NCI-H2107 treated with DMSO at 0.1 percent for 48 hours (cell line): ENCODE measurements around the gene FRS2.
"Not testable (repeated sequence)": the region's sequence is repeated elsewhere in the genome, so short reads cannot be mapped to it uniquely, and the experiment has no call there.

Source experiments
- DNase-seq: peaks from one replicate; lab custom pipeline; 2025; ENCODE audit not compliant: unreplicated experiment; lab: John Stamatoyannopoulos, UW

FRS2 gene

GRCh38 chr12:69575346-69575745 lies 105.2 kb downstream of the FRS2 start:
- no peak for DNase-seq

GRCh38 chr12:69578283-69578682 lies 108.1 kb downstream of the FRS2 start:
- no peak for DNase-seq

- DNase-seq = no peak
Measured at GRCh38 chr12:69579029-69579428, 108.8 kb downstream of the FRS2 start.

GRCh38 chr12:69580074-69580473 lies 109.9 kb downstream of the FRS2 start:
- no peak for DNase-seq

- peak; percentile 32 for DNase-seq
Measured at GRCh38 chr12:69583203-69583602, 113.0 kb downstream of the FRS2 start.

GRCh38 chr12:69585189-69586062 lies 115.2 kb downstream of the FRS2 start, which contains the start of gene CCT2:
Gene CCT2, plus strand, starts transcription at chr12:69585459. Its CDS starts 63 bp downstream, at chr12:69585522.
- DNase-seq = peak; percentile 81

GRCh38 chr12:69588527-69588926 lies 118.3 kb downstream of the FRS2 start:
- no peak for DNase-seq

- DNase-seq = no peak
Measured at GRCh38 chr12:69589082-69589481, 118.9 kb downstream of the FRS2 start.

- DNase-seq = peak; percentile 4
Measured at GRCh38 chr12:69595689-69596088, 125.5 kb downstream of the FRS2 start.

- no peak for DNase-seq
Measured at GRCh38 chr12:69598174-69598753, 128.1 kb downstream of the FRS2 start.

GRCh38 chr12:69600804-69601203 lies 130.6 kb downstream of the FRS2 start:
- no peak for DNase-seq

GRCh38 chr12:69601962-69602685 lies 131.9 kb downstream of the FRS2 start:
- DNase-seq = no peak

- no peak for DNase-seq
Measured at GRCh38 chr12:69602954-69603353, 132.8 kb downstream of the FRS2 start.

- not testable (repeated sequence) for DNase-seq
Measured at GRCh38 chr12:69603556-69603955, 133.4 kb downstream of the FRS2 start.

- peak; percentile 24 for DNase-seq
Measured at GRCh38 chr12:69604275-69604674, 134.1 kb downstream of the FRS2 start.

GRCh38 chr12:69608114-69608513 lies 137.9 kb downstream of the FRS2 start:
- no peak for DNase-seq

- DNase-seq = no peak
Measured at GRCh38 chr12:69610126-69610525, 139.9 kb downstream of the FRS2 start.

GRCh38 chr12:69610729-69611128 lies 140.5 kb downstream of the FRS2 start, which contains the start of gene LRRC10:
Gene LRRC10, minus strand, starts transcription at chr12:69610907. Its CDS starts 69 bp downstream, at chr12:69610838.
- no peak for DNase-seq

GRCh38 chr12:69613351-69613750 lies 143.2 kb downstream of the FRS2 start:
- DNase-seq = no peak

GRCh38 chr12:69616025-69616424 lies 145.8 kb downstream of the FRS2 start:
- no peak for DNase-seq

GRCh38 chr12:69619050-69619449 lies 148.9 kb downstream of the FRS2 start:
- no peak for DNase-seq

GRCh38 chr12:69620077-69620476 lies 149.9 kb downstream of the FRS2 start:
- no peak for DNase-seq
